GM18907 (cell line): ENCODE measurements around the gene ILKAP.

Experiments used
- ATAC-seq: cut with Tn5 transposase; IDR thresholded peaks from one replicate; pipeline ENCODE4 v1.9.1; 2021; ENCODE audit warnings: mild to moderate bottlenecking, moderate library complexity; ENCODE audit not compliant: unreplicated experiment

Gene ILKAP

GRCh38 chr2:238237431-238238135 is 34.1 kb upstream of the ILKAP start:
- ATAC-seq = no peak

DNA sequence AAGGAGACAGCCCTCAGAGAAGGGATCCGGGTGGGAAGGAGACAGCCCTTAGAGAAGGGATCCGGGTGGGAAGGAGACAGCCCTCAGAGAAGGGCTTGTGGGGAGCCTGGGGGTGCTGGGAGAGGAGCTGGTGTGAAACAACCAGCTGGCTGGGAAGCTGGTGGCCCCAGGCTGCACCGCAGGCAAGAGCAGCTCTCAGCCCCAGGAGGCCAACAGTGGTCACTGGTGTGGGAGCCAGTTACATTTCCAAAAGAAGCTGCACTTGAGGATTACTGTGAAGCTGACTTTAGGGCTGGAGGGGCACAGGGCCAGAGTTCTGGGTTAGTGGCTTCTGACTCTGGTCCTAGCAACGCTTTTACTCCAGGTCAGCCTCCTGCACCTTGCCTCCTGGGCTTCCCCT is 33.1 kb upstream of the ILKAP start:
- ATAC-seq = no peak

DNA sequence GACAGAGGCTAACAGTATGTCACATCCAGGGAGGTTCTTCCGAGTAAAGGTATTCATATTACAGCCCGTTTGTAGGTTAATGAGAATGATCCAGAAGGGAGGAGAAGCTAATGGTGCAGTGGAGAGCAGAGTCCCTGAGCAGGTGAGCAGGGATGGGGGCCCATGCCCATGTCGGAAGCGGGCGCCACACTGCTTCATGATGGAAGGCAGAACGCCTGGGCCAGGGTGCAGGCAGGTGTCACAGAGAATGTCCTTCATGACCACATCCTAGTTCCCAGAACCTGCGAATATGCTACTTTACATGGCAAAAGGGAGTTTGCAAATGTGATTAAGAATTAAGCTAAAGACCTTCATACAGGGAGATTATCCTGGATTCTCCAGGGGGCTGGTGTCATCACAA is 32.4 kb upstream of the ILKAP start:
- no peak for ATAC-seq

DNA sequence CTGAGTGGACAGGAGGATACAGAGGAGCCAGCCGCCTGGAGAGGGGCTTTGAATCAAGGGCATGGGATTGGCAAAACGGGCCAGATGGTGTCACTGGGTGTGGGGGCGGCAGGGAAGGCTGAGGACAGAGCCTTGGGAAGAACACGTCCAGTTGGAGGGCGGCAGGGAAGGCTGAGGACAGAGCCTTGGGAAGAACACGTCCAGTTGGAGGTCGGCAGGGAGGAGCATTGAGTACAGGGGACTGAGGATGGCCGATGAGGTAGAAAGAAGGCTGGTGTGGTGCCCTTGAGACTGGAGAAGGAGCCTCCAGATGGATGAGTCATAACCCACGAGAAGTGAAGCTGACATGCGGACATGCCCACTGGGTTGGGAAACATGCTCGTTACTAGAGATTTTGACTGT is 31.8 kb upstream of the ILKAP start:
- no peak for ATAC-seq

DNA sequence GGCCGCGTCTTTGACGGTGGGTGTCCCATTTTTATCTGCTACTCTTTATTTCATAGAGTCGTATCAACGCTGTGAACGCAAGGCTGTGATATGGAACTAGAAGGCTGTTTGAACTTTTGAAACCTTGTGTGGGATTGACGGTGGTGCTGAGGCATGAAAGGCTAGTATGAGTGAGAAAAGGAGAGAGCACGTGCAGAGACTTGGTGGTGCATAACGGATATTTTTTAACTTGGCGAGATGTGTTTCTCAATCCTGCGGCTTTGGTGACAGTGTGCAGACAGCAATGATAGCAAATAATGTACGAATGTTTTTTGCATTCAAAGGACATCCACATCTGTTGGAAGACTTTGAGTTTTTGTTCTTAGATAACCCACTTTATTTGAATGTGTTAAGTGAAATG is 30.1 kb upstream of the ILKAP start:
- no peak for ATAC-seq

DNA sequence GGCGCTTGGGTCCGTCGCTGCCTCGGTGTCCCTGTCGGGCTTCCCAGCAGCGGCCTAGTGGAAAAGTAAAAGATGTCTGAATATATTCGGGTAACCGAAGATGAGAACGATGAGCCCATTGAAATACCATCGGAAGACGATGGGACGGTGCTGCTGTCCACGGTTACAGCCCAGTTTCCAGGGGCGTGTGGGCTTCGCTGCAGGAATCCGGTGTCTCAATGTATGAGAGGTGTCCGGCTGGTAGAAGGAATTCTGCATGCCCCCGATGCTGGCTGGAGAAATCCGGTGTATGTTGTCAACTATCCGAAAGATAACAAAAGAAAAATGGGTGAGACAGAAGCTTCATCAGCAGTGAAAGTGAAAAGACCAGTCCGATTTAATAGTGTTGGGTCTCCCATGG is 28.3 kb upstream of the ILKAP start:
- ATAC-seq = no peak

GRCh38 chr2:238231251-238231793 is 27.8 kb upstream of the ILKAP start:
- ATAC-seq = no peak

DNA sequence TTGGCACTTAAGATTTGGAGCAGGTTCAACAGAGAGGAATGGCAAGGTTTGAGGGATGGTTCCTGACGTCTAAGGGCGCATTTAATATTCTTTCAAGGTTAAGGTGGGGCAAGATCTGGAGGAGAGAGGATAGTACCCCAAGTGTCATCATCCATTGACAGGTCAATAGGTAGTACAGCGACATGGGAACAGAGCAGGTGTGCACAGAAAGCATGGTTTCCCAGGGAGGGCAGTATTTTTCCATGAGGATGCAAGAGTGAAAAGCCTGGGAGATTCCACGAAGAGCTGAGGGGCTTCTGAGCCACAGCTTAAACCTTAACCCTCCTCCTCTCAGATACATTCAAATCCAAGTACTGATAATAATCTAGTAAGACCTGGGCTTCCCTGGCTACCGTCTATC is 27.2 kb upstream of the ILKAP start:
- no peak for ATAC-seq

- no peak for ATAC-seq
These were observed 25.2 kb upstream of the ILKAP start for GRCh38 chr2:238228700-238229099.

DNA sequence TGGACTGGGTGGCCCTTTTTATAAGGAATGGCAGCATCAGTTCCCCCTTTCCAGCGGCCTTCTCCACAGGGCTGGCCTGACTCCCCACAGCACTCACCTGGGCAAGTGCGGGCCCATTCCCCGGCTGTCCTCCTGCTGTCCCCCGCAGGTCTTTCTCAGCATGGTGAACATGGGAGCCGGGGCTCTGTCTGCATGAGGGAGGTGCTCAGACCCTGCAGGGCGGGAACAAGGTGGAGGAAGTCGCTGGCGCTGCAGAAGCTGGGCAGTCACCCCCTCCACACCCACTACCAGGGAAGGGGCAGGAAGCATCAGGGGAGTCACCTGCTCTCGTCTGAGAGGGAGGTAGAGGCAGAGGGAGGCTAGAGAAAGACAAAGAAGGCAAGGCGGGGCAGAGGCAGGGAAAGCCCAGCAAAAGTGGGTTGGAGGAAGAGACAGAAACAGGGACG is 24.1 kb upstream of the ILKAP start:
- ATAC-seq = no peak

- no peak for ATAC-seq
These were observed 23.4 kb upstream of the ILKAP start for GRCh38 chr2:238226698-238227586.

DNA sequence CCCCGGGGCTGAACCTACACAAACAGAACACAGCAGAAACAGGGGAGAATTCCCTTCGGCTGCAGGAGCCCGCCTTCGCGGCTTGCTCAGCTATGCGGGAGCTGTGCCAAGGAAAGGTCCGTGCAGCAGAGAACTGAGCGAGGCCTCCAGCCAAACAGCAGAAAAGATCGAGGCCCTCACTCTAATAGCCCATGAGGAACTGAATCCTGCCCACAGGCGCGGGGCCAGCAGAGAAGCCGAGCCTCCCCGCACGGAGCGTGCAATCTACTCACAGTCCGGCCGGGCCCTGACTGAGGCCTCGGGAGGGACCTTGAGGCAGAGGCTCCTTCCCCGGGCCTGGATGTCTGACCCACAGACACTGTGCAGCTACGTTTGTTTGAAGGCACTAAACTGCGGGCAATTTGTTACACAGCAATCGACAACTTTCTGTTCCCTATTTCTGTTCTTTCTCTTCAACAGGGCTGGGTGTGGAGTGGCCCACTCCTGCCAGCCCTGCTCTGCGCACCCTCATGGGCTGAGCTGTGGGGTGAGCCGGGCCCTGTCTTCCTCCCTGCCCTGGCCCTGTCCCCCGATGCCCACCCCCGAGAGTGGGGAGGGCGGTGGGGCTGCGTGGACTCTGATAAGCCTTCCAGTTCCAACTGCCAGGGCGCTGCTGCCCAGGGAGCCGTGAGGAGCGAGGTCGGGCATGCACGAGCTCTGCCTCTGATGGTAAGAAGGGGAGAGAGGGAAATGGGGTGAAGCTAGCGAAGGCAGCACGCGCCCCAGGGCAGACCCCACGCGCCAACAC is 22.6 kb upstream of the ILKAP start:
- no peak for ATAC-seq

DNA sequence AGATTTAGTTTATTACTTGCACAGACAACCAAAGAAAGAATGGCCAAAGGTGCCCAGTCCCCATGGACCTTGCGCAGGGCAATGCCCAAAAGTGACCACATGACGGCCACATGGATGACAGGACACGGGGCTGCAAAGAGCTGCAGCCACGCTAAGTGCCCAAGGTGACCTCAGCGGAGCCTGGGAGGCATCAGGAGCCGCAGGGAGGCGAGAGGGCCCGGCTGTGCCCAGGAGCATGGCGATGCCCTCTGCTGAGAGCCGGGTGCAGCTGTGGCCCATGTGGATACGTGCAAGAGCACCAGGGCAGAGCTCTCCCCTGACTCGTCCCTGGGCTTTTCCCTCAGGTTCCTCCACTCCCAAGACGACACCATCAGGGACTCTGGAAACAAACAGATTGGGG is 21.6 kb upstream of the ILKAP start:
- ATAC-seq = no peak

- ATAC-seq = no peak
These were observed 21.0 kb upstream of the ILKAP start for GRCh38 chr2:238224356-238225035.

DNA sequence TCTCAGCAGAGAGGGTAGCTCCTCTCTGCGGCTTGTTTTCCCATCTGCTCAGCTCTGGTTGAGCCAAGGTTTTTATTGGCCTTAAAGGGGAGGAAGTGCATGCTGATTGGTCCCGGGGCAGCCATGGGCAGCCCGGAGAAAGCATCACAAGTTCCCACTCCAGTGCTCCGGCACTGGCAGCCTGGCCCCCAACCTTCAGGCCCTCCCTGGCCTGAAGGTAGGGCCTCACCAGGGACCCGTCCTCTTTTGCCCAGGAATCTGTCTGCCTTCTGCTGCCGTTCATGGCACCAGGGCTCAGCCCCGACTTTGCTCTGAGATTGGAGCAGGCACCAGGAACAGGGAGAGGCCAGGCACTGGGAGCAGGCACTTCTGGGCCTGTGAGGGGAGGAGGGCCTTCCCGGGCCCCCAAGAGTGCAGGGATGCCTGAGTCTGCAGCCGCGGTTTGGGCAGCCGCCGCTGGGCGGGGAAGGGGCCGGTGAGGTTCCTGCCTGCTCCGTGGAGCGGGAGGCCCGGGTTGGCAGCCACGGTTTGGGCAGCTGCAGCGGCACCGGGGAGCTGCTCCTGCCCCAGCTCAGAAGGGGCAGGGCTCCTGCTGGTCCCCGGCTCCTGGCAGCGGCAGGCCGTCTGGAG is 17.5 kb upstream of the ILKAP start:
- ATAC-seq = no peak

DNA sequence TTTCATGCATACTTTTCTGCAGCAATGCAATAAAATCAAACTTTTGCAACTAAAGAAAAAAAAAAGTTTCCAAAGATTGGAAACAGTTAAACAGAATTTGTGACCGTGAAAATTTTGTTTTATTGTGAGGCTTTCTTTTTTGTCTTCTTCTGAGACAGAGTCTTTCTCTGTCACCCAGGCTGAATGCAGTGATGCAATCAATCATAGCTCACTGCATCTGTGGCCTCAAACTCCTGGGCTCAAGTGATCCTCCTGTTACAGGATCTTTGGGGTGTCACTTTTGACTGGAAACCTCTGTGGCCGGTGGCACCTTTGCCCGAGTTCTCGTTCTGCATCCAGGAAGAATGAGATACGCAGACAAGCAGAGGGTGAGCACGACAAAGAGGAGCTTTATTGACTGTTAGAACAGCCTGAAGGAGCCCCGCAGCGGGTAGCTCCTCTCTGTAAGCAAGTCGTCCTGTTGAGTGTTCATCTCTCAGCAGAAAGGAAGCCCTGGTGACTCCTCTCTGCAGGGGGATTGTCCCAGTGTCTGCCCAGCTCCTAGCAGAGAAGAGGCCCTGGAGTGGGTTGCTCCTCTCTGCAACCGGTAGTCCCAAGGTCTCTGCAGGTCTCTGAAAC is 16.9 kb upstream of the ILKAP start:
- no peak for ATAC-seq

- ATAC-seq = no peak
These were observed 13.2 kb upstream of the ILKAP start for GRCh38 chr2:238216651-238217184.

- ATAC-seq = no peak
These were observed 3.5 kb upstream of the ILKAP start for GRCh38 chr2:238207006-238207405.

DNA sequence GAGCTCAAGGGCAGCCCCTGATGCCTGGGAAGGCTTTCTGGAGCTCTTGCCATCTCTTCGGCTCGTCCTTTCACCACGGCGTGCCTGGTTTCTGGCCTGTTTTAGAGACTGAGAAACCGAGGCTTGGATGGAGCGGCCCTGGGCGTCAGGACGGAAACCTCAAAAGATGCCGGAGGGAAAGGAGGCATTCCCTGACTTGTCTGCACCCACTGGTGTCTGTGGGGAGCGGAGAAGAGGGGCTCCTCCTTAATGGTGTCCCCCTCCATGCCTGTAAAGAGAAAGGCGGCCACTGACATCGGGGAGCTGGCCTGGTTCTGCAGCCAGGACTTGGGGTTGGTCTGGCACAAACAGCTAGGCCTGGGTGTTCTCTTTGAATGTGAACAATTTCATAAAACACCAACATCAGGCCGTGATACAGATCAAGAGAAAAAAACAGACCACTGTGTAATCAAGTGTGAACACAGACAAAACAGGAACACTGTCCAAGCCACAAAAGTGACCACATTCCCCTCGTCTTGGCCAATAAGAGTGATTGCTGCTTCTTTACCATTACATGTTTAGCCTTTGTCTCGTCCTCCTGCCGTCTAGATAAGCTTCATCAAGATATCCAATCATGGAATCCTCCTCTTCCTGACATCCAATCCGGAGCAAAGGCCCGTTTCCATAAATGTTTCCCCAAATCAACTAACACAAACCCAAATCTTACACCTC is 633 bp upstream of the ILKAP start:
- no peak for ATAC-seq
